ENCODE results near the gene SLC9A4. TPM values are rescaled to one million over a fixed set of nuclear protein-coding genes. Genes with fewer than 3 reads are reported as not detected.

Gene SLC9A4
- total and polyA plus RNA-seq, 9 of the 15 experiments (the other 6 are each of a cell fraction or from before 2014, with no cell fraction given): 0.04 to 0.15 (median 0.04) TPM; not detected in 5

DNA sequence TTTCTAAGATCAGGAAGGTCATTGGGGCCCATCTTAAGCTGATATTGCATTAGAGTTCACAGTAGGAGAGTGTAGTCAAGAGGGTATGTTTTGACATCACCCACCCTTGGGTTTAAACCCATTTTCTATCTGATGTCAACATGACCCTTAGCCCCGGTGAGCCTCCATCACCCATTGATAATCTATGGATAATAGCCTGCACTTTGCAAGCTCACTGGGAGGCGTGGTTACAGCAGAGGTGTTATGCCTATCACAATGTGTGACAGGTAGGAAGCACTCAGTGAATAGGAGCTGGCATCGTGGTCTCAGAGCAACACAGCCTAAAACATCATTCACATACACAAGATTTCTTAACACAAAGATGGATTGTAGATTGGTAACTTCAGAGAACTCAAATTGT, 28.8 kb upstream of the SLC9A4 start:
- ATAC-seq (no peak), DNase-seq (ENCODE audit: extremely low read depth in 1 of 4, low spot score in 3 of 4) (no peak), FAIRE-seq (no peak)
- Histone ChIP-seq H3K36me3 (ENCODE audit: control insufficient read depth, insufficient read depth, low read length) (no peaks in the 10 kb centered on the region), H3K9me1 (ENCODE audit: control insufficient read depth, insufficient read depth, low read length) (no peaks in the 10 kb centered on the region), H4K20me1 (replicated peaks; ENCODE audit: control insufficient read depth, insufficient read depth, low read length) (no peaks in the 10 kb centered on the region), H3K27me3 (ENCODE audit: control insufficient read depth in 2 of 2, insufficient read depth in 2 of 2, low read length in 2 of 2) (no peaks in the 10 kb centered on the region), H3K79me2 (ENCODE audit: control insufficient read depth, insufficient read depth, low read length) (no peaks in the 10 kb centered on the region), H2AFZ (ENCODE audit: low read depth, low read length) (no peak overlapping the region), H3K9ac (ENCODE audit: insufficient read depth in 1 of 2, low read depth in 2 of 2, low read length in 2 of 2) (no peak overlapping the region), H3K27ac (ENCODE audit: extremely low read depth, low read depth, low read length) (no peak overlapping the region), H3K9me3 (replicated peaks; ENCODE audit: control insufficient read depth, insufficient read depth, low read depth, low read length) (no peaks in the 10 kb centered on the region), H3K4me2 (ENCODE audit: insufficient read depth, low read length) (no peak overlapping the region), H3K4me1 (replicated peaks in 1 of 2; ENCODE audit: control insufficient read depth in 2 of 2, insufficient read depth in 2 of 2, low read length in 2 of 2) (peaks cover 2 to 8% of the 10 kb centered on the region in 2 experiments; a peak in 2 of 5 replicates), H3K4me3 (no peak overlapping the region)
- WGBS (ENCODE audit: insufficient coverage, low coverage, missing lambda C conversion rate): 29% methylated on average over 3 of the region's 3 CpGs
- intact Hi-C loops (cut with micrococcal nuclease): loop anchor here (5.0 kb wide), 1 partner anchor 437 kb away; no protein-coding TSS in a partner anchor
- ChIA-PET CTCF (ENCODE audit: low intra/inter-chr PET ratio) (interaction anchor here (1.7 to 1.9 kb wide), 2 partner anchors 88 to 198 kb away, joined by 8 to 13 read pairs; partner anchors contain the start of gene IL18R1), POLR2A (interaction anchor here (1.7 kb wide), 1 partner anchor 24 kb away, joined by 3 read pairs; no protein-coding TSS in a partner anchor)
- BruUV-seq (replicated peaks): no TSS peak
- in situ Hi-C loops (cut with MboI): loop anchor here (5.0 kb wide), 2 partner anchors 192 to 422 kb away; no protein-coding TSS in a partner anchor
- TF ChIP-seq GABPA (tag; conservative IDR thresholded peaks at IDR 0.05; ENCODE audit: low read depth): no peak
- no peak for TF ChIP-seq TCF3 (CRISPR knock-in tag; IDR thresholded peaks at IDR 0.05)
- no peak for TF ChIP-seq E2F8 (IDR thresholded peaks at IDR 0.05; ENCODE audit: low read depth, partially characterized antibody)
- TF ChIP-seq DMBX1 (CRISPR knock-in tag; IDR thresholded peaks at IDR 0.05; ENCODE audit: borderline replicate concordance): no peak

All from K562 (cell line).